ENCODE measurements around the gene GCM1. TPM values are rescaled to one million over a fixed set of nuclear protein-coding genes. Genes with fewer than 3 reads are reported as not detected.

GCM1 gene
- total RNA-seq, 3 donors from 2014 or later: not detected

- intact Hi-C loops (cut with DNase I, micrococcal nuclease): no loop called here
- Histone ChIP-seq H3K4me1 (ENCODE audit: low read depth) (no peaks in the 10 kb centered on the region), H3K36me3 (ENCODE audit: low read depth) (no peaks in the 10 kb centered on the region), H3K4me3 (no peak overlapping the region), H3K9me3 (no peaks in the 10 kb centered on the region)
- no peak for TF ChIP-seq CTCF (IDR thresholded peaks at IDR 0.05)
- DNase-seq (no peak), ATAC-seq (no peak)
These were observed 12.5 kb downstream of the GCM1 start for GRCh38 chr6:53136000-53136609.

- no peak for ATAC-seq
- no peak for TF ChIP-seq CTCF (IDR thresholded peaks at IDR 0.05)
- Histone ChIP-seq H3K4me1 (ENCODE audit: low read depth) (no peaks in the 10 kb centered on the region), H3K4me3 (no peak overlapping the region), H3K36me3 (ENCODE audit: low read depth) (no peaks in the 10 kb centered on the region), H3K9me3 (no peaks in the 10 kb centered on the region)
- intact Hi-C loops (cut with DNase I, micrococcal nuclease): no loop called here
- no peak for DNase-seq
These were observed 13.9 kb downstream of the GCM1 start for GRCh38 chr6:53134601-53135235.

GRCh38 chr6:53133961-53134360 is 14.7 kb downstream of the GCM1 start:
- H3K4me3 ChIP-seq: no peak overlapping the region
- intact Hi-C loops (cut with DNase I, micrococcal nuclease): no loop called here
- H3K4me1 ChIP-seq (ENCODE audit: low read depth): no peaks in the 10 kb centered on the region
- TF ChIP-seq CTCF (IDR thresholded peaks at IDR 0.05): no peak
- no peaks in the 10 kb centered on the region for H3K36me3 ChIP-seq (ENCODE audit: low read depth)
- DNase-seq (no peak), ATAC-seq (no peak)
- H3K9me3 ChIP-seq: no peaks in the 10 kb centered on the region

GRCh38 chr6:53130569-53131290 is 17.9 kb downstream of the GCM1 start:
- intact Hi-C loops (cut with DNase I, micrococcal nuclease): no loop called here
- H3K9me3 ChIP-seq: no peaks in the 10 kb centered on the region
- ATAC-seq (no peak), DNase-seq (no peak)
- H3K36me3 ChIP-seq (ENCODE audit: low read depth): no peaks in the 10 kb centered on the region
- no peak for TF ChIP-seq CTCF (IDR thresholded peaks at IDR 0.05)
- no peak overlapping the region for H3K4me3 ChIP-seq
- no peaks in the 10 kb centered on the region for H3K4me1 ChIP-seq (ENCODE audit: low read depth)

GRCh38 chr6:53128842-53129241 is 19.8 kb downstream of the GCM1 start:
- Histone ChIP-seq H3K4me1 (ENCODE audit: low read depth) (no peaks in the 10 kb centered on the region), H3K9me3 (no peaks in the 10 kb centered on the region), H3K4me3 (no peak overlapping the region), H3K36me3 (ENCODE audit: low read depth) (no peaks in the 10 kb centered on the region)
- DNase-seq (no peak), ATAC-seq (no peak)
- TF ChIP-seq CTCF (IDR thresholded peaks at IDR 0.05): no peak
- intact Hi-C loops (cut with DNase I, micrococcal nuclease): no loop called here

Measured in mucosa of descending colon (tissue), 3 donors.